ENCODE measurements around the gene NUDT4.

DNA sequence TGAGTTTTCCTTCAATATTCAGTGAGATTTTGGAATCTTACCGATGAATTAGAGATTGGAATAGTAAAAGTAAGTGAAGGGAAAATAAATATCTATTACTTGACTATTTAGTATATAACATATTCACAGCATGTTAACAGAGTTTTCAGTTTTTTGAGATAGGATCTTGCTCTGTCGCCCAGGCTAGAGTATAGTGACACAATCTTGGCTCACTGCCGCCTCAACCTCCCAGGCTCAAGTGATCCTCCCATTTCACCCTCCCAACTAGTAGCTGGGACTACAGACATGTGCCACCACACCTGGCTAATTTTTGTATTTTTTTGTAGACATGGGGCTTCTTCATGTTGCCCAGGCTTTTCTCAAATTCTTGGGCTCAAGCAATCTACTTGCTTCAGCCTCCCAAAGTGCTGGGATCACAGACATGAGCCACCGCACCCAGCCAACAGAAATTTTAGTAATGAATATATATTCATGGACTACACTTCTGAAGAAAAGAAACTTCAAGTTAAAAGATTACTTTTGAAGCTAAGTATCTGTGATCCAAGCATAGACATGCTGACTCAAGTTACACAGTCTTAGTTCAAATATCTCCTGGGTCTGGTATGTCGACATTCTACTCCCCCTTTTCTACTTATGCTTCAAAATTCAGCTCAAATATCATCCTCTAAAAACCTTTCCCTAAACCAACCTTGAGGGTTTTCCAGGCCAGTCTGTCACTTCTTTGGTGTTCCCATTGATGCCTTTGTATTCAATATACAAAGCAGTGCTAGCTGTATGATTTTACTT, 50.2 kb downstream of the NUDT4 start:
- TF ChIP-seq, protein P1, sequence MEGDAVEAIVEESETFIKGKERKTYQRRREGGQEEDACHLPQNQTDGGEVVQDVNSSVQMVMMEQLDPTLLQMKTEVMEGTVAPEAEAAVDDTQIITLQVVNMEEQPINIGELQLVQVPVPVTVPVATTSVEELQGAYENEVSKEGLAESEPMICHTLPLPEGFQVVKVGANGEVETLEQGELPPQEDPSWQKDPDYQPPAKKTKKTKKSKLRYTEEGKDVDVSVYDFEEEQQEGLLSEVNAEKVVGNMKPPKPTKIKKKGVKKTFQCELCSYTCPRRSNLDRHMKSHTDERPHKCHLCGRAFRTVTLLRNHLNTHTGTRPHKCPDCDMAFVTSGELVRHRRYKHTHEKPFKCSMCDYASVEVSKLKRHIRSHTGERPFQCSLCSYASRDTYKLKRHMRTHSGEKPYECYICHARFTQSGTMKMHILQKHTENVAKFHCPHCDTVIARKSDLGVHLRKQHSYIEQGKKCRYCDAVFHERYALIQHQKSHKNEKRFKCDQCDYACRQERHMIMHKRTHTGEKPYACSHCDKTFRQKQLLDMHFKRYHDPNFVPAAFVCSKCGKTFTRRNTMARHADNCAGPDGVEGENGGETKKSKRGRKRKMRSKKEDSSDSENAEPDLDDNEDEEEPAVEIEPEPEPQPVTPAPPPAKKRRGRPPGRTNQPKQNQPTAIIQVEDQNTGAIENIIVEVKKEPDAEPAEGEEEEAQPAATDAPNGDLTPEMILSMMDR (IDR thresholded peaks at IDR 0.05; ENCODE audit: insufficient read depth, low read length), result no peak
- TF ChIP-seq SPI1 (IDR thresholded peaks at IDR 0.05; ENCODE audit: borderline replicate concordance, low read depth) (no peak), GABPA (IDR thresholded peaks at IDR 0.05; ENCODE audit: low read depth) (no peak)
